Fibroblast of the aortic adventitia (primary cell): ENCODE data around the gene RAVER1. TPM values are rescaled to one million over a fixed set of nuclear protein-coding genes. Genes with fewer than 3 reads are reported as not detected.

Source experiments
- DNase-seq: peaks from one replicate; pipeline ENCODE4 v3.0.0-alpha.2; 2010; ENCODE audit warnings: low read depth
- H3K4me3 ChIP-seq: 2 replicates; pipeline ENCODE4 v1.5.1; 2011; ENCODE audit warnings: low read depth, mild to moderate bottlenecking, control low read depth, low read length, moderate library complexity
- CTCF ChIP-seq: IDR thresholded peaks from 2 replicates; pipeline ENCODE4 v1.5.1; 2011; ENCODE audit warnings: mild to moderate bottlenecking, low read length, control low read depth, inconsistent platforms; ENCODE audit not compliant: insufficient read depth
- total RNA-seq: library from RNA; depleted of rRNA; stranded (reverse); fragments of >200 nt; gene quantifications from 2 replicates; pipeline ENCODE4 v1.2.3, GENCODE V29; 2012; ENCODE audit warnings: low replicate concordance

The RAVER1 gene
- total RNA-seq, 1 donor = 12.0 TPM

GRCh38 chr19:10321874-10322835, 11.2 kb downstream of the RAVER1 start:
- DNase-seq = no peak
- H3K4me3 ChIP-seq = no peak overlapping the region
- TF ChIP-seq CTCF = no peak

- no peak overlapping the region for H3K4me3 ChIP-seq
- no peak for DNase-seq
- TF ChIP-seq CTCF = no peak
Measured at GRCh38 chr19:10321417-10321797, 11.9 kb downstream of the RAVER1 start.

GRCh38 chr19:10320602-10321416, 12.5 kb downstream of the RAVER1 start:
- no peak overlapping the region for H3K4me3 ChIP-seq
- no peak for TF ChIP-seq CTCF
- DNase-seq = no peak

GRCh38 chr19:10318807-10319682, 14.3 kb downstream of the RAVER1 start:
- no peak for DNase-seq

GRCh38 chr19:10317857-10318462, 15.4 kb downstream of the RAVER1 start:
- H3K4me3 ChIP-seq = no peak overlapping the region
- no peak for DNase-seq

More at GRCh38 chr19:10318807-10319682, 14.3 kb downstream of the RAVER1 start:
- no peak for TF ChIP-seq CTCF
- no peak overlapping the region for H3K4me3 ChIP-seq

More at GRCh38 chr19:10317857-10318462, 15.4 kb downstream of the RAVER1 start:
- no peak for TF ChIP-seq CTCF
